H1 (cell line): Measurements from ENCODE around the gene BATF3.

ENCODE experiments used
- EZH2 ChIP-seq: fragments of 200-600 bp; sonication (generic); IDR thresholded peaks from 2 replicates; pipeline ENCODE4 v1.7.1; 2012; ENCODE audit warnings: low read depth, mild to moderate bottlenecking, moderate library complexity, low read length, inconsistent platforms; ENCODE audit not compliant: severe bottlenecking
- HDAC2 ChIP-seq, 2 experiments: fragments of 300-600 bp in 1 of 2; sonication (generic) in 1 of 2; IDR thresholded peaks; 2 replicates each; pipeline ENCODE4 v1.6.1; 2011 to 2012; ENCODE audit warnings: low read depth in 2 of 2, low read length in 2 of 2, mild to moderate bottlenecking in 2 of 2, moderate library complexity in 2 of 2, borderline replicate concordance in 1 of 2, inconsistent platforms in 1 of 2
- NRF1 ChIP-seq: IDR thresholded peaks from 2 replicates; pipeline ENCODE4 v1.6.1; 2011; ENCODE audit warnings: mild to moderate bottlenecking, low read depth, low read length, improper control_type of control experiment
- POLR2A ChIP-seq, 2 experiments: IDR thresholded peaks; 1 replicate in 1 of 2; 2 replicates in 1 of 2; pipeline ENCODE4 v1.6.1; 2011; ENCODE audit warnings: low read depth in 2 of 2, low read length in 2 of 2, mild to moderate bottlenecking in 2 of 2; ENCODE audit errors: control extremely low read depth in 1 of 2
- RFX5 ChIP-seq: IDR thresholded peaks from 2 replicates; pipeline ENCODE4 v1.6.1; 2011; ENCODE audit warnings: low read depth, low read length, improper control_type of control experiment, borderline replicate concordance
- SIN3A ChIP-seq, 2 experiments: IDR thresholded peaks in 1 of 2; conservative IDR thresholded peaks in 1 of 2; 2 replicates each; pipeline ENCODE4 v1.6.1; 2011 to 2012; ENCODE audit warnings: low read length in 2 of 2, improper control_type of control experiment in 1 of 2, low read depth in 1 of 2, mild to moderate bottlenecking in 1 of 2
- SP2 ChIP-seq: IDR thresholded peaks from 2 replicates; pipeline ENCODE4 v1.6.1; 2012; ENCODE audit warnings: mild to moderate bottlenecking, low read length, inconsistent platforms
- TAF1 ChIP-seq: IDR thresholded peaks from 2 replicates; pipeline ENCODE4 v1.6.1; 2011; ENCODE audit warnings: mild to moderate bottlenecking, low read depth, low read length
- ZNF274 ChIP-seq: IDR thresholded peaks from 2 replicates; pipeline ENCODE4 v1.7.0; 2012; ENCODE audit warnings: low read length, borderline replicate concordance; ENCODE audit errors: extremely low read depth
- TF ChIP-seq, protein P1 (sequence below), 3 experiments: IDR thresholded peaks; 1 replicate in 2 of 3; 2 replicates in 1 of 3; pipeline versions ENCODE4 v1.5.1 to v1.6.1; 2011; ENCODE audit warnings: low read length in 3 of 3, mild to moderate bottlenecking in 3 of 3, inconsistent platforms in 2 of 3, low read depth in 1 of 3, moderate library complexity in 1 of 3; ENCODE audit not compliant: insufficient read depth in 1 of 3; ENCODE audit errors: control extremely low read depth in 1 of 3

DNA sequence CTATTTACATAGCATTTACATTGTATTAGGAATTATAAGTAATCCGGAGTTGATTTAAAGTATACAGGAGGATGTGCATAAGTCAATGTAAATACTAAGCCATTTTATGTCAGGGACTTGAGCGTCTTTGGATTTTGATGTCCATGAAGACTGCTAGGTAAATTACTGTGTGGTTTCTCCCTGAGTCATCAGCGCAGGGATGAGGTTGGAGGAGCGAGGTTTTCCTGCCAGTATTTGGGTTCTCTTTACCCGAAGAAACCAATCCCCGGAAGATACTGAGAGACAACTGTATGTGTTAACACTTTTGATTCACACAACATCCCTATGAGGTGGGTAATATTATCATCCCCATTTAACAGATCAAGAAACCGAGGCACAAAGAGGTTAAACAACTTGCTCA, 29.3 kb downstream of the BATF3 start:
- no peak for TF ChIP-seq ZNF274
- TF ChIP-seq, protein P1, sequence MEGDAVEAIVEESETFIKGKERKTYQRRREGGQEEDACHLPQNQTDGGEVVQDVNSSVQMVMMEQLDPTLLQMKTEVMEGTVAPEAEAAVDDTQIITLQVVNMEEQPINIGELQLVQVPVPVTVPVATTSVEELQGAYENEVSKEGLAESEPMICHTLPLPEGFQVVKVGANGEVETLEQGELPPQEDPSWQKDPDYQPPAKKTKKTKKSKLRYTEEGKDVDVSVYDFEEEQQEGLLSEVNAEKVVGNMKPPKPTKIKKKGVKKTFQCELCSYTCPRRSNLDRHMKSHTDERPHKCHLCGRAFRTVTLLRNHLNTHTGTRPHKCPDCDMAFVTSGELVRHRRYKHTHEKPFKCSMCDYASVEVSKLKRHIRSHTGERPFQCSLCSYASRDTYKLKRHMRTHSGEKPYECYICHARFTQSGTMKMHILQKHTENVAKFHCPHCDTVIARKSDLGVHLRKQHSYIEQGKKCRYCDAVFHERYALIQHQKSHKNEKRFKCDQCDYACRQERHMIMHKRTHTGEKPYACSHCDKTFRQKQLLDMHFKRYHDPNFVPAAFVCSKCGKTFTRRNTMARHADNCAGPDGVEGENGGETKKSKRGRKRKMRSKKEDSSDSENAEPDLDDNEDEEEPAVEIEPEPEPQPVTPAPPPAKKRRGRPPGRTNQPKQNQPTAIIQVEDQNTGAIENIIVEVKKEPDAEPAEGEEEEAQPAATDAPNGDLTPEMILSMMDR (IDR thresholded peaks at IDR 0.05; ENCODE audit: control extremely low read depth in 1 of 3, insufficient read depth in 1 of 3, low read depth in 1 of 3, low read length in 3 of 3), result no peak
- no peak for TF ChIP-seq HDAC2 (IDR thresholded peaks at IDR 0.05; ENCODE audit: borderline replicate concordance in 1 of 2, low read depth in 2 of 2, low read length in 2 of 2)
- no peak for TF ChIP-seq RFX5
- TF ChIP-seq SIN3A (conservative IDR thresholded peaks at IDR 0.05 in 1 of 2, IDR thresholded peaks at IDR 0.05 in 1 of 2; ENCODE audit: low read depth in 1 of 2, low read length in 2 of 2), result no peak
- no peak for TF ChIP-seq TAF1
- TF ChIP-seq NRF1, result no peak
- no peak for TF ChIP-seq POLR2A (IDR thresholded peaks at IDR 0.05; ENCODE audit: control extremely low read depth in 1 of 2, low read depth in 2 of 2, low read length in 2 of 2)
- TF ChIP-seq EZH2, result no peak
- TF ChIP-seq SP2, result no peak
